ENCODE measurements around the gene SH3BP1. TPM values are rescaled to one million over a fixed set of nuclear protein-coding genes. Genes with fewer than 3 reads are reported as not detected.

SH3BP1 gene
- total and polyA plus RNA-seq, 2 of the 13 experiments (the other 11 are each of a cell fraction or from before 2014, with no cell fraction given) = 8.4 to 18.5 TPM

DNA sequence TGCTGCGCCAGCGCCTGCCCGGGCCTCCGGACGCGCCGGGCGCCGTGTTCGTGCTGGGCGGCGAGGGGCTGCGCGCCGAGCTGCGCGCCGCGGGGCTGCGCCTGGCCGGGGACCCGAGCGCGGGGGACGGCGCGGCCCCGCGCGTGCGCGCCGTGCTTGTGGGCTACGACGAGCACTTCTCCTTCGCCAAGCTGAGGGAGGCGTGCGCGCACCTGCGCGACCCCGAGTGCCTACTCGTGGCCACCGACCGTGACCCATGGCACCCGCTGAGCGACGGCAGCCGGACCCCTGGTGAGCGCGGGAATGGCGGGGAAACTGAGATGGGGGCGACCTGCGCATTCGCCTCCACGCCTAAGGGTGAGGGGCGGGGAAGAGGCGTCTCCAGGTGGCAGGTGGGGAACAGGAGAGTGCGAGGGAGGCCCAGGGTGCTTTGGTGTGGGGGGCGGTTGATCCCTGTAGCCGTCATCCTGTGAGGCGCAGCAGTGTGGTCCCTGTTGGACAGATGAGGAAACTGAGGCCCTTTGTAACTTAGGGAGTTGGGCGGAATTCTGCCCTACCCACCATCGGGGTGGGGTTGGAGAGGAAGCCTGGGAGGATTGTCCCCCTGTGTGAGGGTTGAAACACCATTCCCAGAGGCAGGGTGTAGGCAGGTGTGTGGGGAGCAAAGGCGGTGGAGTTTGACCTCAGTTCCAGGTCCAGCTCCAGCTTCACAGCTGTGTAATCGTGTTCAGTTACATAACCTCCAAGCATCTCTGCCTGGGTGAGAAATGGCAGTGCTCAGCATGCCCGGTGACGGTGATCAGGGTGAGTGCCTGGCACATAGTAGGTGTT is 19.8 kb downstream of the SH3BP1 start (continued):
- TF ChIP-seq PRMT3 (CRISPR knock-in tag; IDR thresholded peaks at IDR 0.05; ENCODE audit: borderline replicate concordance, low read depth) (no peak), HNRNPH1 (optimal IDR thresholded peaks at IDR 0.05; ENCODE audit: low read depth, low read length) (peak; percentile 72), ZNF383 (CRISPR knock-in tag; IDR thresholded peaks at IDR 0.05; ENCODE audit: borderline replicate concordance) (no peak), CHD2 (IDR thresholded peaks at IDR 0.05; ENCODE audit: low read depth, low read length) (no peak), SIX4 (CRISPR knock-in tag; IDR thresholded peaks at IDR 0.05) (no peak), ATF7 (IDR thresholded peaks at IDR 0.05) (no peak), ATF7 (CRISPR knock-in tag; IDR thresholded peaks at IDR 0.05) (no peak), NR1H2 (CRISPR knock-in tag; IDR thresholded peaks at IDR 0.05; ENCODE audit: borderline replicate concordance, low read depth) (no peak), SOX13 (IDR thresholded peaks at IDR 0.05) (no peak), SOX13 (CRISPR knock-in tag; conservative IDR thresholded peaks at IDR 0.05 in 1 of 2, IDR thresholded peaks at IDR 0.05 in 1 of 2) (peak in 1 of 2 experiments; percentile 63; a peak in 1 of 4 replicates), HNRNPK (IDR thresholded peaks at IDR 0.05; ENCODE audit: low read depth, low read length, poor library complexity, severe bottlenecking) (no peak), ZNF737 (CRISPR knock-in tag; IDR thresholded peaks at IDR 0.05; ENCODE audit: borderline replicate concordance) (no peak), BRCA1 (CRISPR knock-in tag; IDR thresholded peaks at IDR 0.05) (no peak; the same call in 1 of the 2 replicates), DNMT1 (CRISPR knock-in tag; IDR thresholded peaks at IDR 0.05) (0 out of 2 replicates have a peak, but pooled peaks have one; percentile 51), PHB2 (IDR thresholded peaks at IDR 0.05; ENCODE audit: partially characterized antibody) (no peak), ZNF629 (CRISPR knock-in tag; conservative IDR thresholded peaks at IDR 0.05) (no peak)
- TF ChIP-seq, protein P1, sequence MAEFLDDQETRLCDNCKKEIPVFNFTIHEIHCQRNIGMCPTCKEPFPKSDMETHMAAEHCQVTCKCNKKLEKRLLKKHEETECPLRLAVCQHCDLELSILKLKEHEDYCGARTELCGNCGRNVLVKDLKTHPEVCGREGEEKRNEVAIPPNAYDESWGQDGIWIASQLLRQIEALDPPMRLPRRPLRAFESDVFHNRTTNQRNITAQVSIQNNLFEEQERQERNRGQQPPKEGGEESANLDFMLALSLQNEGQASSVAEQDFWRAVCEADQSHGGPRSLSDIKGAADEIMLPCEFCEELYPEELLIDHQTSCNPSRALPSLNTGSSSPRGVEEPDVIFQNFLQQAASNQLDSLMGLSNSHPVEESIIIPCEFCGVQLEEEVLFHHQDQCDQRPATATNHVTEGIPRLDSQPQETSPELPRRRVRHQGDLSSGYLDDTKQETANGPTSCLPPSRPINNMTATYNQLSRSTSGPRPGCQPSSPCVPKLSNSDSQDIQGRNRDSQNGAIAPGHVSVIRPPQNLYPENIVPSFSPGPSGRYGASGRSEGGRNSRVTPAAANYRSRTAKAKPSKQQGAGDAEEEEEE (CRISPR knock-in tag; IDR thresholded peaks at IDR 0.05; ENCODE audit: borderline replicate concordance) = no peak
- TF ChIP-seq, protein P2, sequence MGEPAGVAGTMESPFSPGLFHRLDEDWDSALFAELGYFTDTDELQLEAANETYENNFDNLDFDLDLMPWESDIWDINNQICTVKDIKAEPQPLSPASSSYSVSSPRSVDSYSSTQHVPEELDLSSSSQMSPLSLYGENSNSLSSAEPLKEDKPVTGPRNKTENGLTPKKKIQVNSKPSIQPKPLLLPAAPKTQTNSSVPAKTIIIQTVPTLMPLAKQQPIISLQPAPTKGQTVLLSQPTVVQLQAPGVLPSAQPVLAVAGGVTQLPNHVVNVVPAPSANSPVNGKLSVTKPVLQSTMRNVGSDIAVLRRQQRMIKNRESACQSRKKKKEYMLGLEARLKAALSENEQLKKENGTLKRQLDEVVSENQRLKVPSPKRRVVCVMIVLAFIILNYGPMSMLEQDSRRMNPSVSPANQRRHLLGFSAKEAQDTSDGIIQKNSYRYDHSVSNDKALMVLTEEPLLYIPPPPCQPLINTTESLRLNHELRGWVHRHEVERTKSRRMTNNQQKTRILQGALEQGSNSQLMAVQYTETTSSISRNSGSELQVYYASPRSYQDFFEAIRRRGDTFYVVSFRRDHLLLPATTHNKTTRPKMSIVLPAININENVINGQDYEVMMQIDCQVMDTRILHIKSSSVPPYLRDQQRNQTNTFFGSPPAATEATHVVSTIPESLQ (CRISPR knock-in tag; conservative IDR thresholded peaks at IDR 0.05) = no peak
- TF ChIP-seq, protein P3, sequence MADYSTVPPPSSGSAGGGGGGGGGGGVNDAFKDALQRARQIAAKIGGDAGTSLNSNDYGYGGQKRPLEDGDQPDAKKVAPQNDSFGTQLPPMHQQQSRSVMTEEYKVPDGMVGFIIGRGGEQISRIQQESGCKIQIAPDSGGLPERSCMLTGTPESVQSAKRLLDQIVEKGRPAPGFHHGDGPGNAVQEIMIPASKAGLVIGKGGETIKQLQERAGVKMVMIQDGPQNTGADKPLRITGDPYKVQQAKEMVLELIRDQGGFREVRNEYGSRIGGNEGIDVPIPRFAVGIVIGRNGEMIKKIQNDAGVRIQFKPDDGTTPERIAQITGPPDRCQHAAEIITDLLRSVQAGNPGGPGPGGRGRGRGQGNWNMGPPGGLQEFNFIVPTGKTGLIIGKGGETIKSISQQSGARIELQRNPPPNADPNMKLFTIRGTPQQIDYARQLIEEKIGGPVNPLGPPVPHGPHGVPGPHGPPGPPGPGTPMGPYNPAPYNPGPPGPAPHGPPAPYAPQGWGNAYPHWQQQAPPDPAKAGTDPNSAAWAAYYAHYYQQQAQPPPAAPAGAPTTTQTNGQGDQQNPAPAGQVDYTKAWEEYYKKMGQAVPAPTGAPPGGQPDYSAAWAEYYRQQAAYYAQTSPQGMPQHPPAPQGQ (CRISPR knock-in tag; IDR thresholded peaks at IDR 0.05; ENCODE audit: borderline replicate concordance) = peak; percentile 64; the same call in 1 of the 2 replicates
- TF ChIP-seq, protein P4, sequence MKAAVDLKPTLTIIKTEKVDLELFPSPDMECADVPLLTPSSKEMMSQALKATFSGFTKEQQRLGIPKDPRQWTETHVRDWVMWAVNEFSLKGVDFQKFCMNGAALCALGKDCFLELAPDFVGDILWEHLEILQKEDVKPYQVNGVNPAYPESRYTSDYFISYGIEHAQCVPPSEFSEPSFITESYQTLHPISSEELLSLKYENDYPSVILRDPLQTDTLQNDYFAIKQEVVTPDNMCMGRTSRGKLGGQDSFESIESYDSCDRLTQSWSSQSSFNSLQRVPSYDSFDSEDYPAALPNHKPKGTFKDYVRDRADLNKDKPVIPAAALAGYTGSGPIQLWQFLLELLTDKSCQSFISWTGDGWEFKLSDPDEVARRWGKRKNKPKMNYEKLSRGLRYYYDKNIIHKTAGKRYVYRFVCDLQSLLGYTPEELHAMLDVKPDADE (CRISPR knock-in tag; IDR thresholded peaks at IDR 0.05) = no peak

Data from HepG2 (cell line).